ENCODE results near the gene TRIP6.
"Not testable (repeated sequence)": the region's sequence is repeated elsewhere in the genome, so short reads cannot be mapped to it uniquely, and the experiment has no call there.

The TRIP6 gene

DNA sequence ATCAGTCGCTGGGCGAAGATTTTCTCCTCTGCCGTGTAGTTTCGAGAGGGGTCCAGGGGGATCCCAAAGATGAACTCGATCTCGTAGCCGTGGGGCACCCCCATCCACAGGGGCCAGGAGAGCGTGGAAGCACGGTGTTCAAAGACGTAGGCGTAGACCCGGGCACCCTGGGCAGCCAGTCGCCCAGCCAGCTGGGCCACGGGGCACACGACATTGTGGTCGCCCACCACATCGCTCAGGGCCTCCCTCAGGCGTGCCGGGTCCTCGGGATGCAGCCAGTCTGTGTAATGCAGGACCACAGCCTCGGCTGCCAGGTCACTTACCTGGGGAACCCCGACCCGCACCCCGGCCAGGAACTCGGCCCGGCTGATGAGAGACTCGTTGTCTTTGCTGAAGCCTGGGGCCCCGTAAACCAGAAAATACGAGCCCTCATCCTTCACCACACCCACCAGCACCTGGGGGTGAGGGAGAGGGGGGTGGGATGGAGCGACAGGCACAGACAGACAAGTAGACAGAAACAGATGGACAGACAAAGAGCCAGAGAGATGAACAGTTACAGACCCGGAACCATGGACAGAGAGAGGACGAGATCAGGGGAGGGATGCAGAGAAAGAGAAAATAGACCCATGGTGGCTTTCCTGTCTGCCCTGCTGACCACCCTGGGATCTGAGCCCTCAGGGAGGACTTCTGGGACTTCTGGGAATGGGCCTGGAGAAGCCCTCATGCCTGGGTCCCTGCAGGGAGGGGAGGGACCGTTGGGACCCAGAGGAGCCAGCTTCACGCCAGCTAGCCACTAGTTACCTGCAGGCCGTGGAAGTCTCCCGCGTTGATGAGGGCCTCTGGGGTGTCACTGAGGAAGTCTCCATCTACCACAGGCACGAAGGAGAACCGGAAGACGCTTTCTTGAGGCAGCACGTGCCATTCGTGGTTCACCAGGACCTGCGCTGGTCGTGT is 25.5 kb downstream of the TRIP6 start:
- DNase-seq: no peak

DNA sequence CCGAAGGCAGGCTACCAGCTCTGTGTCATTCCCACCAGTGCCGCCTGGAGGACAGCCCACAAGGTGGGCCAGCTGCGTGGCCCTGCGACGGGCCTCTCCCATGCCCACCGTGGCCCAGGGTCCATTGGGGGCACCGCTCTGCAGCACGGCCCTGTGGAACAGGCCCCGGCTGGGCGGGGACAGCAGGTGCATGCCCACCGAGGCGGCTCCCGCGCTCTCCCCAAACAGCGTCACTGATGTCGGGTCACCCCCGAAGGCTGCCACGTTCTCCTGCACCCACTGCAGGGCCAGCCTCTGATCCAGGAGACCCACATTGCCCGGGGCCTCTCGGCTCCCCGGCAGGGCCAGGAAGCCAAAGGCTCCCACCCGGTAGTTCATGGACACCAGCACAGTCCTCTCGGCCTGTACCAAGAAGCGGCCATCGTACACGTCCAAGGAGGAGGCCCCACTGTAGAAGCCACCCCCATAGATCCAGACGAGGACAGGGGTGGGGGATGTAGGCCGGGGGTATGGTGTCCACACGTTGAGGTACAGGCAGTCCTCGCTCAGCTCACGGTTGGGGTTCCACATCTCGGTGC is 26.2 kb downstream of the TRIP6 start:
- no peak for DNase-seq

DNA sequence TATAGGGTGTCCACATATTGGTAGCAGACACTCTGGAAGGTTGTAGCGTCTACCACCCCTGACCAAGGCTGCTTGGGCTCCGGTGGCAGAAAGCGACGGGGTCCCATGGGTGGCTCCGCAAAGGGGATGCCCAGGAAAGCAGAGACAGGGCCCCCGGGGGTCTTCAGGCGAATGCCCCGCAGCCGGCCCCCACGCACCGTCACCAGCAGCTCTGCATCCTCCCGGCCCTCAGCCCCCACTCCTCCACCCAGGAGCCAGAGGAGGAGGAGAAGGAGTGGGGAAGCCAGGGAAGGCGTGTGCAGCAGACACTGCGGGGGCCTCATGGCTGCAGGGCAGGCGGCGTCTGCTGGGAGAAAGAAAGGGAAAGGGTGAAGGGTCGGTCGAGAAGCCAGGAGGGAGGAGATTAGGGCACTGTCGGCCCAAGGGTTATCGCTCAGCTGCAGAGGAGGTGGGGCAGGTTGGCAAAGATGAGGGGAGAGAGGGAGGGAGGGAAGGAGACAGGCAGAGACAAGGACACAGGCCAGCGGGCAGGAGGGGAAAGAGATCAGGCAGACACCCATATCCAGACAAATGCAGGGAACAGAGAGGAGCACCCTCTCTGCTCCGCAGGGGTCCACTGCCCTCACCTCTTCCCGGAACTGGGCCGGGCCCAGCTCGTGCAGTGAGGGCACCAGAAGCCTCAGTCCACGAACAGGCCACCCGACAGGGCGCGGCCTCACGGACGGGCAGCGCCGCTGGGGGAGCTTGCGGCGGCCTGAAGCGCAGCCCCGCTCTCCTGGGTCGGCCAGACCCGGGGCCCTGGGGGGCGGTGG is 26.9 kb downstream of the TRIP6 start:
- DNase-seq: no peak

DNA sequence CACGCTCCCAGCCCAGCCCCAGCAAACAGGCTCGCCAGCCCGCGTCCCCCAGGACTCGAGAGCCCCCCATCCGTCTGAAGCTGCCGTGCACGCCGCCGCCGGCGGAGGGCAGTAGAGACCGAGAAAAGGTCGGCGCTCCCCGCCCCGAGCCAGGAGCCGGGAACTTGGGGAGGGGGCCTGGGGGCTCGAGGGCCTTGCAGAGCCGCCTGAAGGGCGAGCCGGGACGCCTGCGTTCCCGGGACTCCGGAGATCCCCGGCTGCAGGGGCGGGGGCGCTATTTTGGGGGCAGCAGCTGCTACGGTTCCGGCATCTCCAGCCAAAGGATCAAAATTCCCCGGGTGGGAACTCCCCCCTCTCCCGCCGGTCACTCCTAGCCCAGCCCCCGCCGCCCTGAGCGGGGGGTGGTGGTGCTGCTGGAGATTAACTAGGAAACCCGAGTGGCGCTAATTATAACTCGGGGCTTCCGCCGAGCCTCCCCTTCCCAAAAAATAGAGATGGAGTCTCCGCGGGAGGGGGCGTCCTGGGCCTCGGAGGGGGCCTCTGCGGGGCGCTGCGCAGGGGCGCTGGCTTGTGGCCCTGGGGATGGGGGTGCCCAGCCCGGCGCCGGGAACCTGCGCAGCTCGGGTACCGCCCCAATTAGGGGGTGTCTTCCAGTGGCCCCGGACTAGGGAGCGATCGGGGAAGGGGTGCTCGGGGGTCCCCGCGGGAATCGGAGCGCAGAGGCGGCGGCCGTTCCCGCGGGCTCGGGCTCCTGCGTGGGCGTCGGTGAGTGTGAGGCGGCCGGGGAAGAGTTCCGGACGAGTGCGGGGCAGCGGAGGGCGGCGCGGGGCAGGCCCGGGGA is 27.9 kb downstream of the TRIP6 start:
- peak; percentile 55 for DNase-seq

DNA sequence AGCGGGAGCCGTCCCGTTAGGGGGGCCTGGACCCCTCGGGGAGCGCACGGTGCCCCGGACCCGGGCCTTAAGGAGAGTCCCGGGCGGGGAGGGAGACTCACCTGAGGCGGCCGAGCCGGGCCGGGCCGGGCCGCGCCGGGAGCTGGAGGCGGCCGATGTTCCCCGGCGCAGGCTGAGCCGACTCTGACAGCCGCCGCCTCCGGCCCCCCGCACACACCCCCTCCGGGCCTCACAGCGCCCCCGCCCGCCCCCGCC is 28.4 kb downstream of the TRIP6 start, which contains the start of gene ACHE:
Gene ACHE, minus strand, starts transcription at position 188 of the 255 bp plus-strand sequence. CDS start 1,656 bp downstream, outside the sequence.
- DNase-seq: no peak

DNA sequence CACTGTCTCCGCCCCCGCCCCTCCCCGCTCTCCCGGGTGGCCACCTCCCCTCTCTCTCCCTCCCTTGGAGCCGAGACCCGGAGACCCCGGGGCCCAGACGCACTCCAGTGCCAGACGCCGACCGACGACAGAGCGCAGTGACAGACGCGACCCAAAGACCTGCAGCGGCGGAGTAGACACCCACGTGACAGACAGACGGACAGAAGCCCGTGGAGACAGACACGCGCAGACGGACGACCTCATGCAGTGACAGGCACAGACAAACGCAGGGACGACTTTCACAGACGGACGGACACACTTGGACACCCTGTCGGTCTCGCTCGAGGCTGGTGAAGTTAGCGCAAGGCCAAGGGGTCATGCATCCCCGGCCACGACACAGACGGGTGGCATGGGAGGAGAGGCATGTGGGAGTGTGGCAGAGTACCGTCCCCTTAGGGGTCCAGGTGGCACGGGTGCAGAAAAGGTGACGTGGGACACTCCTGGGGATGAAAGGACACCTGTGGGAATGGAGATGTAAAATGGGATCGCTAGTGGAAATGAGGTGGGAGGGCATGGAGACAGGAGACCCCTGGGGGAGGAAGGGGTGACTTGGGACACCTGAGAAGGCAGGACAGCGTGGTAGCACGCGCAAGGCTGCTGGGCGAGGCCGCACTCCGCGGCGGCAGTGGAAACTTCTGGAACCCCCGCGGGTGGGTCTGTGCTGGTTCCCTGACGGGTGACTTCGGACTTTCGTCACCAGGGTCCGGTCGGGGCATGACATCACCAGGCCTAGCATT is 29.0 kb downstream of the TRIP6 start:
- DNase-seq: peak; percentile 55

DNA sequence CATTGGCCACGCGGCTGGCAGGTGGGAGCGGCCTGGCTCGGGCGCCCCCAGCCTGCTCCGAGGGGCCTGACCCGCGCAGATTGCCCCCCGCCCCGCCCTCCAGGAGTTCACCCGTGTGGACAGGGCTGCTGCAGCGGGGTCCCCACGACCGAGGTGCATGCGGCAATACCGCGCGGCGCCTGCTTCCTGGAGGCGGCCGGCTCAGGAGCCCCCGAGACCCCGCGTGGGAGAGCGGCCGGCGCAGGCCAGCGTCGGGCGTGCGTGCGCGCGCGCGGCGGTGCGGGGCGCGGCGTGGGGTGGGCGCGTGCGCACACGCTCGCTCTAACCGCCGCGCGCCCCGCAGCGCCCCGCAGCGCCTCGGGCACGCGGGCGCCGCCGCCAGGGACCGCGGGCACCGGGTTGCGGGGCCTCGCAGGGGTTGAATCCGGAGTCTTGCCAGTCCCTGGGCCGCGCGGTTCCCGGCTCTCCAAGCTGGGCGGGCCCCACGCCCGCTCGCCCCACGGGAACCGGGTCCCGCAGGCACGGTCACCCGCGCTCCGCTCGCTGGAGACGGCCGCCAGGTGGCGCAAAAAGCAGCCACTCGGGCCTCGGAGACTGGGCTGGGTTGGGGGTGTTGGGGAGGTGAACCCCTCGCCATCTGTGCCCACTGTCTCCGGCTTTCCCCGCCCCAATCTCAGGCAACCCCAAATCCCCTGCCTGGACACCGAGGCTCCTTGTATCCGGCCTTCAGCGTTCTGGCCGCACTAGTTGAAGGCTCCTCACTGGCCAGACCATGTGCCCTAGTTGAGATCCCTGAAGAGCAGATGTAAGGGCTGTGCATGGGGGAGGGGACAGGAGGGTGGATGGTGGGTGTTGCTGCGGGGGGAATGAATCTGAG is 29.8 kb downstream of the TRIP6 start:
- peak; percentile 71 for DNase-seq

DNA sequence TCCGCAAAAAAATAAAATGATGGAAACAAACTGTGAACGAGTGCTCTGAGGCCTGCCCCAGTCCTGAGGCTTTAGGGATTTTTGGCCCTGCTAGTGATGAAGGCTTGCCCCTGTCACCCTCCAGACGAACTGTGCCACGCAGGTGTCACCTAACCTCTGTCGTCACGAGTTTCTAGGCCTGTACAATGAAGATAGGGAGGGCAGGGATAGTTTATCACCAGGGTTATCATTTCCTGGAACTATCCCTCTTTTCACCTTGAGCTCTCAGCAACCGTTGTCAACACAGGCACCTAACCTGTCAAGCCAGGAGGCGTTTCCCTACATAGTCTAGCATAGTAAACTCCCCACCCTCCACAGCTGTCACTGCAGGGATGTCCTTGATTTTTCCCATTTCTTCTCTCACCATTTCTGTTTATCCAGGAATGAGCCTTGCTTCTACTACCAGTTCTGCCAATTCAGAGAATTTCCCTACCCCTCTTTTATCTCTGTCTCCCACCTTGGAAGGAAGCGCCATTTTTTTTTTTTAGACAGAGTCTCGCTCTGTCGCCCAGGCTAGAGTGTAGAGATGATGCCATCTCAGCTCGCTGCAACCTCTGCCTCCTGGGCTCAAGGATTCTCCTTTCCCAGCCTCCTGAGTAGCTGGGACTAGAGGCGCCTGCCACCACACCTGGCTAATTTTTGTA is 30.7 kb downstream of the TRIP6 start:
- no peak for DNase-seq

DNA sequence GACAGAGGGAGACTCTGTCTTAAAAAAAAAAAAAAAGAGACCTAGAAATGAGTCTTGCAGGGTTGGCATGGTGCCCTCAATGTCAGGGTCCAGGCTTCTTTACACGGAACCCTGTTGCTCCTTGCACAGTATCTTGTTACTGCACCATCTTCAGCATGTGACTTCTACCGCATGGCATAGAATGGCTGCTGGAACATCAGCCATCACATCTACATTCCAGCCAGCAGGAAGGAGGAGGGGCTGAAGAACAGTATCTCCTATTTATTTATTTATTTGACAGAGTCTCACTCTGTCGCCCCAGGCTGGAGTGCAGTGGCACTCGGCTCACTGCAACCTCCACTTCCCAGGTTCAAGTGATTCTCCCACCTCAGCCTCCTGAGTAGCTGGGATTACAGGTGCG is 32.2 kb downstream of the TRIP6 start:
- no peak for DNase-seq

DNA sequence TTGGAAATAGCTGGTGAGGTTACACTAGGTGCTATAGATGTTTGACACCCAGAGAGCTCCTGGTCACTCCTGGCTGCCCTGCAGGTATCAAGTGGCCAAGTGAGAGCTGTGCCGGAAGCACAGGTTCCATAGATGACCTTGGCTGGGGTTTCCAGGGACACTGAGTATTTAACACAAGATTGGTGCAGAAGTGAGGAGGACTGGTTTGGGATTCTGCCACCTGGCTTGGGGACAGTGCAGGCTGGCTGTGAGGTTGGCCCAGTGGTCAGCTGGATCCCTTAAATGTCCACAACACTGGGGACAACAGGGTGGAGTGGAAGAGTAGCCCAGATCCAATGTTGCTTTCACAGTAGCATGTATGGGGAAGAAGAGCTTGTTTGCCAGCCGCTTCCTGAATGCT is 33.8 kb downstream of the TRIP6 start:
- DNase-seq: no peak

DNA sequence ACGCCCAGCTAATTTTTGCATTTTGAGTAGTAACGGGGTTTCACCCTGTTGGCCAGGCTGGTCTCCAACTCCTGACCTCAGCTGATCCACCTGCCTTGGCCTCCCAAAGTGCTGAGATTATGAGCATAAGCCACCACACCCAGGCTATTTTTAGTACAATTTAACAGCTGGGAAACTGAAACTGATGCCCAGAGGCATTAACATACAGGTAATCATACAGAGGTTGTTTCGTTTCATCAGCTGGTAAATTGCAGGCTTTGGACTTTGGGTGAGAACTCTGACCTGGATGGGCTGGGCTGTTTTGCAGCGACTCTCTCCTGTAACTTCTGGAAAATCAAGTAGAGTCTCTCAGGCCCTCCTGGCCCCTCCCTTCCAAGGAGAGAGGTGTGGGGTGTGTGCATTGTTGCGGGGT is 34.7 kb downstream of the TRIP6 start:
- DNase-seq: no peak

DNA sequence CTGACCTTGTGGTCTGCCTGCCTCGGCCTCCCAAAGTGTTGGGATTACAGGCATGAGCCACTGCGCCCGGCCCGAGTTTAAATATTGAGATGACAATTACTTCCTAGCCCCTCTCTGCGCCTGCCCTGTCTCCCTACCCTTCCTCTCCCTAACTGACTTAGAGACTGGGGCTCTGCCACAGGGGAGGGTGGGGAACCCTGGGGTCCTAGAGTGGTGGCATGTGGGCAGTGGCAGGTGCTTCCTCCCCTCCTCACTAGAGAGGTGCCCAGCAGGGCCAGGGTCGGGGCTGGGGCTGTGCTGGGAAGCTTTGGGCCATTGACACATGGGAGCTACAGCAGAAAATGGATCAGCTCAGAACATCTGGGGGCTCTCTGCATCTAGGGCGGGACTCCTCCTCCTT is 35.5 kb downstream of the TRIP6 start:
- DNase-seq: no peak

DNA sequence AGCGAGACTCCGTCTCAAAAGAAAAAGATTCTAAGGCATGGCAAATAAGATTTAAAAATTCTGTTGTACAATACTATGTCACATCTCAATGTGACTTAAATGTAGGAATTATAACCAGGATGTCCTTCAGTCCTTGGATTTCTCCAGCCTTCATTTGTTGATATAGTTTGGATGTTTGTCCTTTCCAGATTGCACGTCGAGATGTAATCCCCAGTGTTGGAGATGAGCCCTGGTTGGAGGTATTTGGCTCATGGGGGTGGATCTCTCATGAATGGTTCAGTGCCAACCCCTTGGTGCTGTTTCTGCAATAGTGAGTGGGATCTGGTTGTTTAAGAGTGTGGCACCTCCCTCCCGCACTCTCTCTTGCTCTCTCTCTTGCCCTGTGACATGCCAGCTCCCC is 41.3 kb downstream of the TRIP6 start:
- no peak for DNase-seq

DNA sequence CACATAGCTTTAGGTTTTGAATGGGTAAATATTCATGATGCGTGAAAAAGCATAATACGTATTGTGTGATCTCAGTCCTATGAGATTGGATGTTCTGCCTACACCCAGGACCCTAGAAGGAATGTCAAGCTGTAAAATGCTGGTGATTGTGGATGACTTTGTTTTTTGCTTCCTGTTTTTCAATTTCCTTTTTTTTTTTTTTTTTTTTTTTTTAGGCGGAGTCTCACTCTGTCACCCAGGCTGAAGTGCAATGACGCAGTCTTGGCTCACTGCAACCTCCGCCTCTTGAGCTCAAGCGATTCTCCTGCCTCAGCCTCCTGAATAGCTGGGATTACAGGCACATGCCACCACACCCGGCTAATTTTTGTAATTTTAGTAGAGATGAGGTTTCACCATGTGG is 43.3 kb downstream of the TRIP6 start:
- not testable (repeated sequence) for DNase-seq

DNA sequence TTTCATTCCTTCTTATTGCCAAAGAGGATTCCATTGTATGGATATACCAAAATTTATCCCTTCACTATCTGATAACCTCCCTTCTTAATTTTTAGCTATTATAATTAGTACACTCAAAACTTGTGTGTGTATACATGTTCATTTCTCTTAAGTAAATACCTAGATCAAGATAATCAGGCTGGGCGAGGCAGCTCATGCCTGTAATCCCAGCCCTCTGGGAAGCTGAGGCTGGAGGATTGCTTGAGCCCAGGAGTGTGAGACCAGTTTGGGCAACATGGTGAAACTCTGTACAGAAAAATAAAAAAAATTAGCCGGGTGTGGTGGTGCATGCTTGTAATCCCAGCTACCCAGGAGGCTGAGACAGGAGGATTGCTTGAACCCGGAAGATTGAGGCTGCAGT is 44.3 kb downstream of the TRIP6 start:
- DNase-seq: no peak

DNA sequence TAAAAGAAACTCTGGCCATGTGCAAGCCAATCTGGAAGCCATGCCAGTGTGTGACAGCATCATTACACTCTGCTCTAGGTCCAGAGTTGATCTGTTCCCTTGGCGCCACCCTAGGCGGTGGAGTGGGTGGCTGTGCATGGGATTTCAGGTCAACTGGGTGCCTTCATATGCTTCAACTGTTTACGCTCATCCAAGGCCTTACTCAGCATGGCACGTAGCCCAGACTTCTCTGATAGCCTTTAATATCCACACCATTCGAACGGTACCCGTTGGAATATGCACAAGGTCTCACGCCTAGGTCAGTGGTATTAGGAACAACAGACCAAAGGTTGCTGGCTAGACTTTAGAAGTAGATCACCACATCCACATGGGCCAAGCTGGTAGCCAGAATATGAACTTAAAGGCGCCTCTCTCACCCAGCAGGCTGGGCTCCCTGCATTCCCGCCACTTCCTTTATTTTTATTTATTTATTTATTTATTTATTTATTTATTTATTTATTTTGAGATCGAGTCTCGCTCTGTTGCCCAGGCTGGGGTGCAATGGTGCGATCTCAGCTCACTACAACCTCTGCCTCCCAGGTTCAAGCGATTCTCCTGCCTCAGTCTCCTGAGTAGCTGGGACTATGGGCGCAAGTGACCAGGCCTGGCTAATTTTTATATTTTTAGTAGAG is 47.2 kb downstream of the TRIP6 start:
- DNase-seq: no peak

DNA sequence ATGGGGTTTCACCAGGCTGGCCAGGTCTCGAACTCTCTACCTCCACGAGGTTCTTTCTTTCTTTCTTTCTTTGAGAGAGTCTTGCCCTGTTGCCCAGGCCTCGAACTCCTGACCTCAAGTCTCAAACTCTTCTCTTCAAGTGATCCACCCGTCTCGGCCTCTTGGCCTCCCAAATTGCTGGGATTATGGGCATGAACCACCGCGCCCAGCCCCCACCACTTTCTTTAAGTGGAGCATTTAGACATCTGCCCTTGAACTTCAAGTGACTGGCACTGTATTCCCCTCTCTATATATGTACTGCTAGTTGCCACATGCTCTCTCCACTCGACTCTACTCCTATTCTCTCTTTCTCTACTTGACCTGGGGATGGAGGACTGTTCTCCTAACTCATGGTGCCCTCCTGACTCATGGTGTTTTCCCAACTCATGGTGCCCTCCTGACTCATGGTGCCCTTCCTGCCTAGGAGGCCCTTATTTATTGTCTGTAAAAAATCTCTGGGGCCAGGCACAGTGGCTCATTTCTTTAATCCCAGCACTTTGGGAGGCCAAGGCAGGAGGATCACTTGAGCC is 47.8 kb downstream of the TRIP6 start:
- DNase-seq: no peak

DNA sequence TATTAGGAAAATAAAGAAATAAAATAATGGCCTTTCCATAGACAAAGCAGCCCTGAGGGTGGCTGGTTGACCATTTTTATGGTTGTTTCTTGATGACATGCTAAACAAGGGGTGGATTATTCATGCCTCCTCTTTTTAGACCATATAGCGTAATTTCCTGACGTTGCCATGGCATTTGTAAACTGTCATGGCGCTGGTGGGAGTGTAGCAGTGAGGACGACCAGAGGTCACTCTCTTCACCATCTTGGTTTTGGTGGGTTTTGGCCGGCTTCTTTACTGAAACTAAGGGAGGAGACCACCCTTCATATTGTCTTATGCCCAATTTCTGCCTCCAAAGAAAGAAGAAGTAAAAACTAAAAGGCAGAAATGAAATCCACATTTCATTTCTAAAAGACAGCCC is 52.1 kb downstream of the TRIP6 start:
- not testable (repeated sequence) for DNase-seq

DNA sequence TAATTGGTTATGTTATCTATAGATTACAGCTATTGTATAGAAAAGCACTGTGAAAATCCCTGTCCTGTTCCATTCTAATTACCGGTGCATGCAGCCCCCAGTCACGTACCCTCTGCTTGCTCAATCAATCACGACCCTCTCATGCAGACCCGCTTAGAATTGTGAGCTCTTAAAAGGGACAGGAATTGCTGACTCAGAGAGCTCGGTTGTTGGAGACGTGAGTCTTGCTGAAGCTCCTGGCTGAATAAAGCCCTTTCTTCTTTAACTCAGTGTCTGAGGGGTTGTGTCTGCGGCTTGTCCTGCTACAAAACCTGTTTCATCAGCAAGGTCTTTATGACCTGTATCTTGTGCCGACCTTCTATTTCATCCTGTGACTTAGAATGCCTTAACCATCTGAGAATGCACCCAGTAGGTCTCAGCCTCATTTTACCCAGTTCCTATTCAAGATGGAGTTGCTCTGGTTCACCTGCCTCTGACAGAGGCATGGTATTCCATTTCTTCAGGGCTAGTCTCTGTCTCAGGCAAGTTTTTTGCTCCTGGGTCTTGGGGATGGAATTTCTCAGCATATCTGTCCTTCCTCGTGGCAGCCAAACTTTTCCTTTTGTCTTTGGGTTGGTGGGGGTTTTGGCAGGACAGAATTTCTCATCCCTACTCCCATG is 52.7 kb downstream of the TRIP6 start:
- DNase-seq: not testable (repeated sequence)
